A549 (cell line): ENCODE measurements around the gene IFI44.

Experiments used
- CBX8 ChIP-seq: fragments of 200-600 bp; sonication (generic); IDR thresholded peaks from 2 replicates; pipeline ENCODE4 v1.6.1; 2016
- CHD2 ChIP-seq: fragments of 150-350 bp; IDR thresholded peaks from 2 replicates; pipeline ENCODE4 v1.6.1; 2014; ENCODE audit warnings: low read length; ENCODE audit not compliant: partially characterized antibody
- KDM1A ChIP-seq: fragments of 200-600 bp; sonication (generic); IDR thresholded peaks from 2 replicates; pipeline ENCODE4 v1.6.1; 2016; ENCODE audit warnings: low read depth, mild to moderate bottlenecking
- MYC ChIP-seq: IDR thresholded peaks from 2 replicates; pipeline ENCODE4 v1.6.1; 2012; ENCODE audit warnings: mild to moderate bottlenecking, inconsistent platforms, low read length, improper control_type of control experiment, borderline replicate concordance
- NR3C1 ChIP-seq: fragments of >200 bp; sonication (Bioruptor Twin); formaldehyde crosslinking; IDR thresholded peaks from 3 replicates; pipeline ENCODE4 v1.6.1; 2017
- POLR2A ChIP-seq: IDR thresholded peaks from 2 replicates; pipeline ENCODE4 v1.6.1; 2012; ENCODE audit warnings: mild to moderate bottlenecking, low read length
- POLR2AphosphoS2 ChIP-seq: conservative IDR thresholded peaks from 2 replicates; pipeline ENCODE4 v1.6.1; 2012; ENCODE audit warnings: low read length, improper control_type of control experiment, inconsistent platforms
- RFX5 ChIP-seq: fragments of 450-650 bp; IDR thresholded peaks from 2 replicates; pipeline ENCODE4 v1.7.1; 2014; ENCODE audit warnings: antibody characterized with exemption, mild to moderate bottlenecking, moderate library complexity
- TF ChIP-seq, protein P1 (sequence below): IDR thresholded peaks from 2 replicates; pipeline ENCODE4 v1.6.1; 2012
- TF ChIP-seq, protein P2 (sequence below): fragments of 450-650 bp; IDR thresholded peaks from 2 replicates; pipeline ENCODE4 v1.6.1; 2014; ENCODE audit warnings: antibody characterized with exemption
- TF ChIP-seq, protein P3 (sequence below): fragments of >200 bp; sonication (Bioruptor Twin); formaldehyde crosslinking; IDR thresholded peaks from 3 replicates; pipeline ENCODE4 v1.5.1; 2016
- TF ChIP-seq, protein P4 (sequence below): fragments of >200 bp; sonication (Bioruptor Twin); formaldehyde crosslinking; IDR thresholded peaks from 3 replicates; pipeline ENCODE4 v1.6.1; 2016
- TF ChIP-seq, protein P5 (sequence below): fragments of 200-600 bp; sonication (generic); IDR thresholded peaks from 2 replicates; pipeline ENCODE4 v1.6.1; 2016; ENCODE audit warnings: antibody characterized with exemption, mild to moderate bottlenecking, moderate library complexity

DNA sequence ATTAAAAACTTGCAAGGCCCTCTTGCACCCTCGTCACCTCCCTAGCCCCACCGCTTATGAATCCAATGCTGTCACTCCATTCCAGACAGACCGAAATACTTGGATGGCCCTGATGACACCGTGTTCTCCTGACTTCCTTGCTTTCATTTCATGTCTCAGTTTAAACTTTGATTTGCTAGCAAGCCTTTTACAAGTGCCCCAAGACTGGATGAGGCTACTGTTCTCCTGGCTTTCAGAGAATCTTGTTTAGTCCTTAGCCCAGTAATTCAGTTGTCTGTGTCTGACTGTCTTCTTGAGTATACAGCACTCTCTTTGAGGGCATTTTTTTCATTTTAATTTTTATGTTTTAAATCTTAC is 30.2 kb upstream of the IFI44 start:
- TF ChIP-seq, protein P1, sequence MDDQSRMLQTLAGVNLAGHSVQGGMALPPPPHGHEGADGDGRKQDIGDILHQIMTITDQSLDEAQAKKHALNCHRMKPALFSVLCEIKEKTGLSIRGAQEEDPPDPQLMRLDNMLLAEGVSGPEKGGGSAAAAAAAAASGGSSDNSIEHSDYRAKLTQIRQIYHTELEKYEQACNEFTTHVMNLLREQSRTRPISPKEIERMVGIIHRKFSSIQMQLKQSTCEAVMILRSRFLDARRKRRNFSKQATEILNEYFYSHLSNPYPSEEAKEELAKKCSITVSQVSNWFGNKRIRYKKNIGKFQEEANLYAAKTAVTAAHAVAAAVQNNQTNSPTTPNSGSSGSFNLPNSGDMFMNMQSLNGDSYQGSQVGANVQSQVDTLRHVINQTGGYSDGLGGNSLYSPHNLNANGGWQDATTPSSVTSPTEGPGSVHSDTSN = no peak
- TF ChIP-seq, protein P2, sequence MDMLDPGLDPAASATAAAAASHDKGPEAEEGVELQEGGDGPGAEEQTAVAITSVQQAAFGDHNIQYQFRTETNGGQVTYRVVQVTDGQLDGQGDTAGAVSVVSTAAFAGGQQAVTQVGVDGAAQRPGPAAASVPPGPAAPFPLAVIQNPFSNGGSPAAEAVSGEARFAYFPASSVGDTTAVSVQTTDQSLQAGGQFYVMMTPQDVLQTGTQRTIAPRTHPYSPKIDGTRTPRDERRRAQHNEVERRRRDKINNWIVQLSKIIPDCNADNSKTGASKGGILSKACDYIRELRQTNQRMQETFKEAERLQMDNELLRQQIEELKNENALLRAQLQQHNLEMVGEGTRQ = no peak
- TF ChIP-seq CHD2 = no peak
- no peak for TF ChIP-seq POLR2AphosphoS2
- TF ChIP-seq CBX8 = no peak
- TF ChIP-seq, protein P3, sequence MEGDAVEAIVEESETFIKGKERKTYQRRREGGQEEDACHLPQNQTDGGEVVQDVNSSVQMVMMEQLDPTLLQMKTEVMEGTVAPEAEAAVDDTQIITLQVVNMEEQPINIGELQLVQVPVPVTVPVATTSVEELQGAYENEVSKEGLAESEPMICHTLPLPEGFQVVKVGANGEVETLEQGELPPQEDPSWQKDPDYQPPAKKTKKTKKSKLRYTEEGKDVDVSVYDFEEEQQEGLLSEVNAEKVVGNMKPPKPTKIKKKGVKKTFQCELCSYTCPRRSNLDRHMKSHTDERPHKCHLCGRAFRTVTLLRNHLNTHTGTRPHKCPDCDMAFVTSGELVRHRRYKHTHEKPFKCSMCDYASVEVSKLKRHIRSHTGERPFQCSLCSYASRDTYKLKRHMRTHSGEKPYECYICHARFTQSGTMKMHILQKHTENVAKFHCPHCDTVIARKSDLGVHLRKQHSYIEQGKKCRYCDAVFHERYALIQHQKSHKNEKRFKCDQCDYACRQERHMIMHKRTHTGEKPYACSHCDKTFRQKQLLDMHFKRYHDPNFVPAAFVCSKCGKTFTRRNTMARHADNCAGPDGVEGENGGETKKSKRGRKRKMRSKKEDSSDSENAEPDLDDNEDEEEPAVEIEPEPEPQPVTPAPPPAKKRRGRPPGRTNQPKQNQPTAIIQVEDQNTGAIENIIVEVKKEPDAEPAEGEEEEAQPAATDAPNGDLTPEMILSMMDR = no peak
- no peak for TF ChIP-seq MYC
- TF ChIP-seq NR3C1 = no peak
- TF ChIP-seq KDM1A = no peak
- TF ChIP-seq POLR2A = no peak
- no peak for TF ChIP-seq RFX5
- TF ChIP-seq, protein P4, sequence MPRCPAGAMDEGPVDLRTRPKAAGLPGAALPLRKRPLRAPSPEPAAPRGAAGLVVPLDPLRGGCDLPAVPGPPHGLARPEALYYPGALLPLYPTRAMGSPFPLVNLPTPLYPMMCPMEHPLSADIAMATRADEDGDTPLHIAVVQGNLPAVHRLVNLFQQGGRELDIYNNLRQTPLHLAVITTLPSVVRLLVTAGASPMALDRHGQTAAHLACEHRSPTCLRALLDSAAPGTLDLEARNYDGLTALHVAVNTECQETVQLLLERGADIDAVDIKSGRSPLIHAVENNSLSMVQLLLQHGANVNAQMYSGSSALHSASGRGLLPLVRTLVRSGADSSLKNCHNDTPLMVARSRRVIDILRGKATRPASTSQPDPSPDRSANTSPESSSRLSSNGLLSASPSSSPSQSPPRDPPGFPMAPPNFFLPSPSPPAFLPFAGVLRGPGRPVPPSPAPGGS = no peak
- TF ChIP-seq, protein P5, sequence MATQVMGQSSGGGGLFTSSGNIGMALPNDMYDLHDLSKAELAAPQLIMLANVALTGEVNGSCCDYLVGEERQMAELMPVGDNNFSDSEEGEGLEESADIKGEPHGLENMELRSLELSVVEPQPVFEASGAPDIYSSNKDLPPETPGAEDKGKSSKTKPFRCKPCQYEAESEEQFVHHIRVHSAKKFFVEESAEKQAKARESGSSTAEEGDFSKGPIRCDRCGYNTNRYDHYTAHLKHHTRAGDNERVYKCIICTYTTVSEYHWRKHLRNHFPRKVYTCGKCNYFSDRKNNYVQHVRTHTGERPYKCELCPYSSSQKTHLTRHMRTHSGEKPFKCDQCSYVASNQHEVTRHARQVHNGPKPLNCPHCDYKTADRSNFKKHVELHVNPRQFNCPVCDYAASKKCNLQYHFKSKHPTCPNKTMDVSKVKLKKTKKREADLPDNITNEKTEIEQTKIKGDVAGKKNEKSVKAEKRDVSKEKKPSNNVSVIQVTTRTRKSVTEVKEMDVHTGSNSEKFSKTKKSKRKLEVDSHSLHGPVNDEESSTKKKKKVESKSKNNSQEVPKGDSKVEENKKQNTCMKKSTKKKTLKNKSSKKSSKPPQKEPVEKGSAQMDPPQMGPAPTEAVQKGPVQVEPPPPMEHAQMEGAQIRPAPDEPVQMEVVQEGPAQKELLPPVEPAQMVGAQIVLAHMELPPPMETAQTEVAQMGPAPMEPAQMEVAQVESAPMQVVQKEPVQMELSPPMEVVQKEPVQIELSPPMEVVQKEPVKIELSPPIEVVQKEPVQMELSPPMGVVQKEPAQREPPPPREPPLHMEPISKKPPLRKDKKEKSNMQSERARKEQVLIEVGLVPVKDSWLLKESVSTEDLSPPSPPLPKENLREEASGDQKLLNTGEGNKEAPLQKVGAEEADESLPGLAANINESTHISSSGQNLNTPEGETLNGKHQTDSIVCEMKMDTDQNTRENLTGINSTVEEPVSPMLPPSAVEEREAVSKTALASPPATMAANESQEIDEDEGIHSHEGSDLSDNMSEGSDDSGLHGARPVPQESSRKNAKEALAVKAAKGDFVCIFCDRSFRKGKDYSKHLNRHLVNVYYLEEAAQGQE = no peak
